AG09309 (cell line): ENCODE data around the gene CD3E.

ENCODE experiments used
- DNase-seq: peaks from one replicate; pipeline ENCODE4 v3.0.0-alpha.2; 2010; ENCODE audit warnings: low read depth
- H3K4me3 ChIP-seq: 2 replicates; pipeline ENCODE4 v1.5.1; 2011; ENCODE audit warnings: mild to moderate bottlenecking, low read depth, low read length, moderate library complexity; ENCODE audit not compliant: control insufficient read depth
- CTCF ChIP-seq: IDR thresholded peaks from 2 replicates; pipeline ENCODE4 v1.5.1; 2011; ENCODE audit warnings: mild to moderate bottlenecking, low read depth, low read length, inconsistent platforms; ENCODE audit not compliant: insufficient read depth, control insufficient read depth; ENCODE audit errors: missing control alignments

CD3E gene

DNA sequence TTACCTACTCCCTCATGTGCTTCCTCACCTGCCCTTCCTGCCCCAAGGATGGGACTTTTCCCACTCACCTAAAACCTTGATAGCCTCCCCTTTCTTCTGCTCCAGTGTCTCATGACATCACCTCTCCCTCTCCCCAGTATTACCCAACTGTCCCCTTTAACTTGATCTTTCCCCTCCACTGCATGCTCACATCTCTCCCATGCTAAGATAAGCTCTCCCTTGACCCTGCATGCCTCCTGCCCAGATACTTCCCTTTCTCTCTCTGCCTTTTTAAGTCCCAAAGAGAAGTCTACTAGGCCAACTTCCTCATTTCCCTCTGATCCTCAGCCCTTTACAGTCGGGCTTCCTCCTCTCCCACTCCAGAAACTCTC is 14.8 kb downstream of the CD3E start:
- TF ChIP-seq CTCF = no peak
- DNase-seq = no peak
- no peak overlapping the region for H3K4me3 ChIP-seq

DNA sequence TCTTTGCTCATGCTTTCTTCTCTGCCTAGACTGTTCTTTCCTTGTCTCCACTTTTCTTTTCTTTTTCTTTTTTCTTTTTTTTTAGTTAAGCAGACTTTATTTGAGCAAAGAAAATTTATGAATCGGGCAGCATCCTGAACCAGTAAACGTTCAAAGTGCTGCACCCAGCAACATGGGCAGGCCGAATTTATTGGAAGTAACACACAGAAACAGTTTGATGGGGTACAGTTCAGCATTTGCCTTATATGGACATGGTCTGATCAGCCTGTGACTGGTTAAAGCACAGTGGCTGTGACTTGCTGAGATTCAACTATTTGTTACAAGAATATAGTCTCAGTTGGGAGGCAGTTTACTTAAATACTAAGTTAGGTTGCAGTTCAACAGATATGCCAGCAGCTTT is 16.0 kb downstream of the CD3E start:
- no peak overlapping the region for H3K4me3 ChIP-seq
- no peak for TF ChIP-seq CTCF
- DNase-seq = no peak

- DNase-seq = no peak
- no peak overlapping the region for H3K4me3 ChIP-seq
- TF ChIP-seq CTCF = no peak
Observed at GRCh38 chr11:118321386-118322082, 17.0 kb downstream of the CD3E start.

- no peak for DNase-seq
- TF ChIP-seq CTCF = no peak
- no peak overlapping the region for H3K4me3 ChIP-seq
Observed at GRCh38 chr11:118322721-118323120, 18.2 kb downstream of the CD3E start.

DNA sequence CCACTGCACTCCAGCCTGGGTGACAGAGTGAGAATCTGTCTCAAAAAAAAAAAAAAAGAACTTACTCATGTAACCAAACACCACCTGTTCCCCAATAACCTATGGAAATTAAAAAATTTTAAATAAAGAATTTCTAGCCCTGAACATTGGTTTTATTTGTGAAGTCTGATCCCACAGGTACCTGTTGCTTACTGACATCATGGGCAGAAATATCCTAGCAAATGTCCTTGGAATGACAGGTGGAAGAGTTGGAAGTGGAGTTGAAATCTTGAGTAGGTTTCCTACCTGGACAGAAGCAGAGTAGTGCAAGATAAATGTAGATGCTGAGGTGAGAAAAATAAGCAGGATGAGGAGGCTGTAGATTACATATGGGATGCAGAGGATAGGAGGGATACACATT is 20.8 kb downstream of the CD3E start:
- H3K4me3 ChIP-seq = no peak overlapping the region
- no peak for DNase-seq
- TF ChIP-seq CTCF = no peak

- TF ChIP-seq CTCF = no peak
Observed at GRCh38 chr11:118328745-118329144, 24.2 kb downstream of the CD3E start.

GRCh38 chr11:118334745-118335144 is 30.2 kb downstream of the CD3E start:
- no peak for TF ChIP-seq CTCF
- no peak for DNase-seq
- H3K4me3 ChIP-seq = no peak overlapping the region

More at GRCh38 chr11:118328745-118329144, 24.2 kb downstream of the CD3E start:
- DNase-seq = no peak
- no peak overlapping the region for H3K4me3 ChIP-seq
